ENCODE data around the gene EFS.
"Not testable (repeated sequence)": the region's sequence is repeated elsewhere in the genome, so short reads cannot be mapped to it uniquely, and the experiment has no call there.

EFS gene

GRCh38 chr14:23399136-23399535, 34.2 kb upstream of the EFS start:
- DNase-seq = no peak

- DNase-seq = no peak
Measured at GRCh38 chr14:23398348-23398747, 33.4 kb upstream of the EFS start.

- DNase-seq = no peak
Measured at GRCh38 chr14:23396781-23397407, 31.9 kb upstream of the EFS start.

- DNase-seq = no peak
Measured at GRCh38 chr14:23396126-23396525, 31.2 kb upstream of the EFS start.

GRCh38 chr14:23392613-23393012, 27.6 kb upstream of the EFS start:
- no peak for DNase-seq

- not testable (repeated sequence) for DNase-seq
Measured at GRCh38 chr14:23389871-23390270, 24.9 kb upstream of the EFS start.

GRCh38 chr14:23389396-23389795, 24.4 kb upstream of the EFS start:
- DNase-seq = no peak

GRCh38 chr14:23388996-23389395, 24.0 kb upstream of the EFS start:
- no peak for DNase-seq

GRCh38 chr14:23387916-23388882, 23.2 kb upstream of the EFS start:
- DNase-seq = no peak

GRCh38 chr14:23386999-23387398, 22.0 kb upstream of the EFS start:
- no peak for DNase-seq

GRCh38 chr14:23386266-23386657, 21.3 kb upstream of the EFS start:
- DNase-seq = not testable (repeated sequence)

GRCh38 chr14:23385642-23386265, 20.8 kb upstream of the EFS start:
- DNase-seq = no peak

GRCh38 chr14:23385244-23385641, 20.3 kb upstream of the EFS start:
- no peak for DNase-seq

GRCh38 chr14:23384364-23385080, 19.6 kb upstream of the EFS start:
- no peak for DNase-seq

GRCh38 chr14:23382731-23383440, 17.9 kb upstream of the EFS start:
- no peak for DNase-seq

- no peak for DNase-seq
Measured at GRCh38 chr14:23382276-23382675, 17.3 kb upstream of the EFS start.

GRCh38 chr14:23381871-23382270, 16.9 kb upstream of the EFS start:
- DNase-seq = no peak

- no peak for DNase-seq
Measured at GRCh38 chr14:23380976-23381375, 16.0 kb upstream of the EFS start.

GRCh38 chr14:23380197-23380914, 15.4 kb upstream of the EFS start:
- DNase-seq = no peak

- peak; percentile 3 for DNase-seq
Measured at GRCh38 chr14:23379366-23380196, 14.6 kb upstream of the EFS start.

All from NCI-H524 treated with DMSO at 0.1 percent for 48 hours (cell line).